ENCODE data around the gene MYH10. TPM values are rescaled to one million over a fixed set of nuclear protein-coding genes. Genes with fewer than 3 reads are reported as not detected.

The MYH10 gene
- total and polyA plus RNA-seq, 4 donors, result 9.1 to 79.1 (median 25.9) TPM

DNA sequence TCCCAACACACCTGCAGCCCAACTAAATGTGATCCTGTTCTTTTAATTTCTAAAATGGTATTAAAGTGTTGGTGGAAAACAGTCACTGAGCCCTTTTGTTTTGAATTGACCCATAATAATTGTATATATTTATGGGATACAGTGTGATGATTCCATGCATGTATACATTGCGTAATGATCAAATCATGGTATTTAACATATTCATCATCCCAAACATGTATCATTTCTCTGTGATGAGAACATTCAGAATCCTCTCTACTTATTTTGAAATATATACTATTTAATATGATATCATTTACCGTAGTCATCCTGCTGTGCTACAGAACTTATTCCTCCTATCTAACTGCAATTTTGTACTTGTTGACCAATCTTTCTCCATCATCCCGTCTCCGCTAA lies 14.0 kb upstream of the MYH10 start:
- H3K4me3 ChIP-seq (ENCODE audit: low read depth in 1 of 3, low read length in 3 of 3), result no peak overlapping the region
- no peaks in the 10 kb centered on the region for H3K36me3 ChIP-seq (ENCODE audit: control insufficient read depth in 4 of 4, insufficient read depth in 3 of 4, low read depth in 1 of 4, low read length in 3 of 4)
- H3K27me3 ChIP-seq (ENCODE audit: control insufficient read depth in 4 of 4, insufficient read depth in 4 of 4, low read length in 3 of 4), result no peaks in the 10 kb centered on the region
- H3K9ac ChIP-seq (ENCODE audit: low read depth in 1 of 2, low read length in 2 of 2), result no peak overlapping the region
- H3K27ac ChIP-seq (ENCODE audit: low read depth in 1 of 2, low read length in 2 of 2), result no peak overlapping the region
- peaks cover 0 to 3% (median 0%) of the 10 kb centered on the region in 4 donors for H3K4me1 ChIP-seq (ENCODE audit: control insufficient read depth in 4 of 4, insufficient read depth in 4 of 4, low read length in 3 of 4)
- TF ChIP-seq RAD21 (IDR thresholded peaks at IDR 0.05), result no peak
- no peak for TF ChIP-seq TAF1 (conservative IDR thresholded peaks at IDR 0.05)
- TF ChIP-seq FOXA2 (IDR thresholded peaks at IDR 0.05), result no peak
- TF ChIP-seq, protein P1, sequence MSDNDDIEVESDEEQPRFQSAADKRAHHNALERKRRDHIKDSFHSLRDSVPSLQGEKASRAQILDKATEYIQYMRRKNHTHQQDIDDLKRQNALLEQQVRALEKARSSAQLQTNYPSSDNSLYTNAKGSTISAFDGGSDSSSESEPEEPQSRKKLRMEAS (IDR thresholded peaks at IDR 0.05), result no peak
- no peak for TF ChIP-seq FOXA1 (IDR thresholded peaks at IDR 0.05)
- no peak for TF ChIP-seq JUND (IDR thresholded peaks at IDR 0.05)
- TF ChIP-seq HNF4A (conservative IDR thresholded peaks at IDR 0.05), result no peak
- TF ChIP-seq, protein P2, sequence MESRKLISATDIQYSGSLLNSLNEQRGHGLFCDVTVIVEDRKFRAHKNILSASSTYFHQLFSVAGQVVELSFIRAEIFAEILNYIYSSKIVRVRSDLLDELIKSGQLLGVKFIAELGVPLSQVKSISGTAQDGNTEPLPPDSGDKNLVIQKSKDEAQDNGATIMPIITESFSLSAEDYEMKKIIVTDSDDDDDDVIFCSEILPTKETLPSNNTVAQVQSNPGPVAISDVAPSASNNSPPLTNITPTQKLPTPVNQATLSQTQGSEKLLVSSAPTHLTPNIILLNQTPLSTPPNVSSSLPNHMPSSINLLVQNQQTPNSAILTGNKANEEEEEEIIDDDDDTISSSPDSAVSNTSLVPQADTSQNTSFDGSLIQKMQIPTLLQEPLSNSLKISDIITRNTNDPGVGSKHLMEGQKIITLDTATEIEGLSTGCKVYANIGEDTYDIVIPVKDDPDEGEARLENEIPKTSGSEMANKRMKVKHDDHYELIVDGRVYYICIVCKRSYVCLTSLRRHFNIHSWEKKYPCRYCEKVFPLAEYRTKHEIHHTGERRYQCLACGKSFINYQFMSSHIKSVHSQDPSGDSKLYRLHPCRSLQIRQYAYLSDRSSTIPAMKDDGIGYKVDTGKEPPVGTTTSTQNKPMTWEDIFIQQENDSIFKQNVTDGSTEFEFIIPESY (IDR thresholded peaks at IDR 0.05), result no peak
- no peak for TF ChIP-seq RXRA (IDR thresholded peaks at IDR 0.05)
- no peak for TF ChIP-seq YY1 (IDR thresholded peaks at IDR 0.05)
- TF ChIP-seq, protein P3, sequence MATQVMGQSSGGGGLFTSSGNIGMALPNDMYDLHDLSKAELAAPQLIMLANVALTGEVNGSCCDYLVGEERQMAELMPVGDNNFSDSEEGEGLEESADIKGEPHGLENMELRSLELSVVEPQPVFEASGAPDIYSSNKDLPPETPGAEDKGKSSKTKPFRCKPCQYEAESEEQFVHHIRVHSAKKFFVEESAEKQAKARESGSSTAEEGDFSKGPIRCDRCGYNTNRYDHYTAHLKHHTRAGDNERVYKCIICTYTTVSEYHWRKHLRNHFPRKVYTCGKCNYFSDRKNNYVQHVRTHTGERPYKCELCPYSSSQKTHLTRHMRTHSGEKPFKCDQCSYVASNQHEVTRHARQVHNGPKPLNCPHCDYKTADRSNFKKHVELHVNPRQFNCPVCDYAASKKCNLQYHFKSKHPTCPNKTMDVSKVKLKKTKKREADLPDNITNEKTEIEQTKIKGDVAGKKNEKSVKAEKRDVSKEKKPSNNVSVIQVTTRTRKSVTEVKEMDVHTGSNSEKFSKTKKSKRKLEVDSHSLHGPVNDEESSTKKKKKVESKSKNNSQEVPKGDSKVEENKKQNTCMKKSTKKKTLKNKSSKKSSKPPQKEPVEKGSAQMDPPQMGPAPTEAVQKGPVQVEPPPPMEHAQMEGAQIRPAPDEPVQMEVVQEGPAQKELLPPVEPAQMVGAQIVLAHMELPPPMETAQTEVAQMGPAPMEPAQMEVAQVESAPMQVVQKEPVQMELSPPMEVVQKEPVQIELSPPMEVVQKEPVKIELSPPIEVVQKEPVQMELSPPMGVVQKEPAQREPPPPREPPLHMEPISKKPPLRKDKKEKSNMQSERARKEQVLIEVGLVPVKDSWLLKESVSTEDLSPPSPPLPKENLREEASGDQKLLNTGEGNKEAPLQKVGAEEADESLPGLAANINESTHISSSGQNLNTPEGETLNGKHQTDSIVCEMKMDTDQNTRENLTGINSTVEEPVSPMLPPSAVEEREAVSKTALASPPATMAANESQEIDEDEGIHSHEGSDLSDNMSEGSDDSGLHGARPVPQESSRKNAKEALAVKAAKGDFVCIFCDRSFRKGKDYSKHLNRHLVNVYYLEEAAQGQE (IDR thresholded peaks at IDR 0.05), result no peak
- TF ChIP-seq, protein P4, sequence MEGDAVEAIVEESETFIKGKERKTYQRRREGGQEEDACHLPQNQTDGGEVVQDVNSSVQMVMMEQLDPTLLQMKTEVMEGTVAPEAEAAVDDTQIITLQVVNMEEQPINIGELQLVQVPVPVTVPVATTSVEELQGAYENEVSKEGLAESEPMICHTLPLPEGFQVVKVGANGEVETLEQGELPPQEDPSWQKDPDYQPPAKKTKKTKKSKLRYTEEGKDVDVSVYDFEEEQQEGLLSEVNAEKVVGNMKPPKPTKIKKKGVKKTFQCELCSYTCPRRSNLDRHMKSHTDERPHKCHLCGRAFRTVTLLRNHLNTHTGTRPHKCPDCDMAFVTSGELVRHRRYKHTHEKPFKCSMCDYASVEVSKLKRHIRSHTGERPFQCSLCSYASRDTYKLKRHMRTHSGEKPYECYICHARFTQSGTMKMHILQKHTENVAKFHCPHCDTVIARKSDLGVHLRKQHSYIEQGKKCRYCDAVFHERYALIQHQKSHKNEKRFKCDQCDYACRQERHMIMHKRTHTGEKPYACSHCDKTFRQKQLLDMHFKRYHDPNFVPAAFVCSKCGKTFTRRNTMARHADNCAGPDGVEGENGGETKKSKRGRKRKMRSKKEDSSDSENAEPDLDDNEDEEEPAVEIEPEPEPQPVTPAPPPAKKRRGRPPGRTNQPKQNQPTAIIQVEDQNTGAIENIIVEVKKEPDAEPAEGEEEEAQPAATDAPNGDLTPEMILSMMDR (IDR thresholded peaks at IDR 0.05; ENCODE audit: low read depth, low read length, missing input control), result no peak
- TF ChIP-seq GABPA (IDR thresholded peaks at IDR 0.05 in 1 of 2, conservative IDR thresholded peaks at IDR 0.05 in 1 of 2), result no peak
- TF ChIP-seq, protein P5, sequence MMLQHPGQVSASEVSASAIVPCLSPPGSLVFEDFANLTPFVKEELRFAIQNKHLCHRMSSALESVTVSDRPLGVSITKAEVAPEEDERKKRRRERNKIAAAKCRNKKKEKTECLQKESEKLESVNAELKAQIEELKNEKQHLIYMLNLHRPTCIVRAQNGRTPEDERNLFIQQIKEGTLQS (IDR thresholded peaks at IDR 0.05), result no peak
- TF ChIP-seq EGR1 (IDR thresholded peaks at IDR 0.05; ENCODE audit: low read depth in 2 of 2), result no peak
- no peak for DNase-seq (ENCODE audit: low spot score)
- H3K9me3 ChIP-seq (ENCODE audit: control insufficient read depth in 4 of 4, low read length in 3 of 4), result no peaks in the 10 kb centered on the region
- 96% methylated on average over 4 of the region's 4 CpGs for WGBS

All from liver (tissue), 9 donors.